NCI-H1694 (cell line): ENCODE measurements around the gene LUZP1.

Experiments used
- DNase-seq: peaks from one replicate; lab custom pipeline; 2025; lab: John Stamatoyannopoulos, UW

LUZP1 gene

DNA sequence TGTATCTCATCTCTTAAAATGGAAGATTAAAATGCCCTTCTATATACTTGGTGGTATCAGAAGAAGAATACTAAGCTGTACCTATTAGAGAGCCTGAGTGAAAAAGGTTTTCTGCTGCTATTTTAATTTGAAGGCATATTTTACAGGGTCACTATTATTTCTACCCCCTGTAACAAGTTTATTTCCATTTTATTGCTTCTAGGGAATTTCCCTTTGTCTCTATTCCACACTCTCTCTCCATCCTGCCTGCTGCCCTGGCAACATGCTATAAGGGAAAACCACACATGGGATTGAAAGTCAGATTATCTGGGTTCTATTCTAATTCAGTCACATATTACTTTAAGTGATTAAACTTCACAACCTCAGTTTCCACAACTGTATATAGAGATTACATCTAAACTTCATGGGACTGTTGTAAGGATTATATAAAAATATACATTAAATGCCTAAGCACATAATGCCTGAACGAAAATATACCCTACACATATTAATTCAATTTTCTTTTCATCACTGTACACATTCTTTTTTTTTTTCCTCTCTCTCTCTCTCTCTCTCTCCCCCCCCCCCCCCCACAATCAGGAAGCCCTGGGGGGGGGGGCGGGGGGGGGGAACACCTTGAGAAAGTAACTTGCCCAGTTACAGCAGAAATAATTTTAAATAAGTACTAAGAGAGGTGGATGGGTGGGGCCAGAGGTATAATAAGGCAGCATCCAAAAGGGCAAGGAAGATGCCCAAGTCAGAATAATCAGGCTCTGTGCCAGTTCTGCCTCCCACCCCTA lies 51.5 kb downstream of the LUZP1 start:
- DNase-seq, result no peak

DNA sequence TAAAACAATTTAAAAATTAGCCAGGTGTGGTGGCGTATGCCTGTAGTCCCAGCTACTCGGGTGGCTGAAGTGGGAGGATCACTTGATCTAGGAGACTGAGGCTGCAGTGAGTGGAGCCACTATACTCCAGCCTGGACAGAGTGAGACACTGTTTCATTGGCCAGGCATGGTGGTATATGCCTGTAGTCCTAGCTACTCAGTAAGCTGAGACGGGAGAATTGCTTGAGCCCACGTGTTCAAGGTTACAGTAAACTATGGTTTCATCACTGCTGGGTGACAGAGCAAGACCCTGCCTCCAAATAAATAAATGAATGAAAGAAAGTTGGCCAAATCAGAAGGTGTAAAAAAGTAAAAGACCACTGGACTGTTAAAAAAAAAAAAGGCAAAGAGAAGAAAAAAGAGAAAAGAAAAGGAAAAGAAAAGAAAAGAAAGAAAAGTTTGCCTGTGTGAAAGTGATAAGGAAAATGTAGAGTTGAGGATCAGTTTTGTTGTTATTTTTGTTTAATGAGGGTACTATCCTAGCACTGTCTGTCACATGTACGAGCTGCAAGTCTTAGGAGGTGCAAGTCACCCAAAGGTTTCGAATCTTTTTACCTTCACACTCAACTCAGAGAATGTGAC lies 52.3 kb downstream of the LUZP1 start:
- no peak for DNase-seq

DNA sequence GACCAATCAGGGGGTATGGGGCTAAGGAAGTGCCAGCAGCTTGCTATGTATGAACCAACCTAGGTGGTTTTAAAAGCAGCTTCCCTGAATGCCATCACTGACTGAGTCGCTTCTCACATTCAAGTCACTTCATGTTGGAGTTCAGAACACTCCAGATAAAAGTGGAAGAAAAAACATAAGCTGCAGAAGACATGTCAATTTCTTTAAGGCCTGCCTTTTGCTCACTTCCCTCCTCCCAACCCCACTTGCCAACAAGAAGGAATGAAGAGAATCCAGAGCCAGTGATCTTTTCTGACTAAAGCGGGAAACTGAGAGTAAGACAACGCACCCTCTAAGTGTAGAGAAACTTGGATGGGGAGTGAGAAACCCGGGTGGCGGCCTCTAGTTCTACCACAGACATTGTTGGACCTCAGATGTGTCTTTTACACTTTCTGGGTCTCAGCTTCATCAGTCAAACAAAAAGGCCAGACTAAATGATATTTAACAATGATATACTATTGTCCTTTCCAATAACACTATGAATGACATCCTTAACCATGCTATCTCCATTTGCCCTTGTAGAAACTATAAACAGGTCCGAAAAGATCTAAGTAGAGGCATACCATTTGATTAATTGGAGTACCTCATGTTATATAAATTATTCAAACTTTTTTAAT lies 54.1 kb downstream of the LUZP1 start:
- DNase-seq, result no peak

DNA sequence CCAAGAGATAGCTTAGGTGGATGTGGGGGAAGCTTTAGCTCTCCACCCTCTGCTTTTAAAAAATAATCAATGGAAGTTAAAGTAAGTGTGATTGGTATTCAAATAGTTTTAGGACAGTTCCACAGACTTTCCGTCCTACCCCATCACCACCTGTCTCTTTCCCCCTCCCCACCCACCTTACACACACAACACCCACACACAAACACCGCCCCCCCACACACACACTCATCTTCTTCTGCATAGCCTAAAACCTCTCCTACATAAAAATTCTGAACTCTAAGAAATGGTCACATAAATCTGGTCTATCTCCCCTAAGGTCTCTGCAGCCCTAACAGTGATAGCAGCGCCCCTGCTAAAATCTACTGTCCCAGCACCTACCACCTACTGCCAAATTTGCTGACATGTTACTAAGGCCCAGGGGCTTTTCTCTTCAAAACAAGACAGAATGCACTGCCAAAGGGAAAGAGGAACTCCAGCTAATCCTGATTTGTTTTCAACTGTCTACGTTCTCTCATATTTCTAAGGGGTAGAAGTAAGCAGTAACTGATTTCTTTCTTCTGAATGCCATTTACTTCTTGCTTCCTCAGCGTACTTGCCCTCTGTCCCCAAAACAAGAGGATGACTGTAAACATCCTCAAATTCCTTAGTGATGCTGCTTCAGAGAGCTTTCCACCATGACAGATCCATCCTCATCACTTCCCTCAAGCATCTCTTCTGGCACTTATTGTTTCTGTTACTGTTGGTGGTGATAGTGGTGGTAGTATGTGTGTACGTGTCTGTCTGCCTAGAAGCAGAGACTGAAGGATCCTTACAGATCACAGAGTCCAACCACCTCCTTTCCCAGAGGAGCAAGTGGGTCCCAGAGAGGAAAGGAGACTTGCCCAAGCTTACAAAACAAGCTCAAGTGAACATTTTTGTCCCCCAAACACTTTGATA lies 56.8 kb downstream of the LUZP1 start:
- no peak for DNase-seq

DNA sequence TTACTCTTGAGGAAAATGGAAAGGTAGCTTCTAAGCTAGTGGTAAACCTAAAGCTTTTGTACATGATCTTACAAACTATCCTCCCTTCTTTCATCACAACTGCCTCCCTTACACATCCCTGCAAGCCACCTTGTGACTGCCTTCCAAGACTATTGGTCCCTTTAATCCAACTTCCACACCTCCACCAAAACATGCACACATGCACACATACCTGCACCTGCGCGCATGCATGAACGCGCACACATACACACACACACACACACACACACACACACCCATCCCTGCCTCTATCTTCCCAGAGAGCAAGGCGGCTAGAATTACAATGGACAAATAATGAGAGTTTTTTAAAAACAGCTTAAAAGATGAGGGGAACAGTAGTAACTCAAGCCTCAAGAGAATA lies 58.3 kb downstream of the LUZP1 start:
- no peak for DNase-seq

DNA sequence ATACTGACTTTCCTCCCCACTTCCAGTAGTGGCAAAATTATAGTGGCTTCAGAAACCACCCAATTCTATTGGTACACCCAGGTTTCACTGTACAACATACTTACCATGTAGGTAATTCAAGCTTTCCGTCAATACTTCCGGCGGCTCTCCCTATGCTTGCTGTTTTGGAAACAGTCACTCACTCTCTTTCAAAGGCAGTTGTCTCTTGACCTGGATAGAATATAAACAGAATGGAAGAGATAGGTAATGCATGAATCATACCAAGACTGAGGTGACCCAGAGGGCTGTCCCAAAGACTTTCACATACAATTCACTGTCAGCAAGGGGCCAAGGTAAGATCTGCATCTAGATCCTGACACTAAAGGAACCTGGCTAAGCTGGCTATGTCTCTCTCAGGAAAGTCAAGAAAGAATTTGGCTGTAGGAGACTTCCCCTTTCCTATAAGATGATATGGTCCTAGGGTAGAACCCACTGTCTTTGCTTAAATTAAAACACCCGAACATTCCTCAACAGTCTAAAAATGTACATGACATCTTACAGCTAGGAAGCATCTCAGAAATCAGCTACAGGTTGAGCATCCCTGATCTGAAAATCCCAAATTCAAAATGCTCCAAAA lies 59.6 kb downstream of the LUZP1 start:
- no peak for DNase-seq

DNA sequence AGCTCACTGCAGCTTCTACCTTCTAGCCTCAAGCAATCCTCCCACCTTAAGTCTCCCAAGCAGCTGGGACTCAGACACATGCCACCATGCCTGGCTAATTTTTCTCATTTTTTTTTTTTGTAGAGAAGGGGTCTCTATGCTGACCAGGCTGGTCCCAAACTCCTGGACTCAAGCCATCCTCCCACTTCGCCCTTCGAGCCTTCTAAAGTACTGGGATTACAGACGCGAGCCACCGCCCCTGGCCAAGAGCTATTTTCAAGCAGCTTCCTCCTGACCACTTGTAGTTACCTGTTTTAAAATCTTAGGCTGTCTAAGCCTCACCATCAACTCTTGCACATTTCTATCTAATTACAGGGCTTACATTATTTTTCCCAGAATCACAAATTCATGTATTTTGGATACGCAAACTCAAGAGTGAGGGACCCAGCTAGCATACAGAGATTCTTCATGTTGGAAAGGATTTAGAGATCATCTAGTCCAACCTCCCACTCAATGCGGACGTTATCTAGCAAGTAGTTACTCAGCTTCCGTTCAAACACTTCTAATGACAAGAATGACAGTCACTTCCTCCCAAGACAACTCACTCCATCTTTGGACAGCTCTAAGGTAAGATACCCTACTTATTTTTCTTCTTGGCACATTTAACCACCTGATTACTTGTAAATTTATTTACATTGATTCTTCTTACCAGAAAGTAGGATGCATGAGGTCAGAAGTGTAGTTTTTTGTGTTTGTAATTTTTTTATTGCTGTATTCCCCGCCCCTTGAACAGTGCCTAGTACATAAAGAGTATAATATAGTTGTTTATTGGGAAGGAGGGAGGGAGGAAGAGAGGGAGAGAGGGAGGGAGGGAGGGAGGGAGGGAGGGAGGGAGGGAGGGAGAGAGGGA lies 65.4 kb downstream of the LUZP1 start:
- no peak for DNase-seq

DNA sequence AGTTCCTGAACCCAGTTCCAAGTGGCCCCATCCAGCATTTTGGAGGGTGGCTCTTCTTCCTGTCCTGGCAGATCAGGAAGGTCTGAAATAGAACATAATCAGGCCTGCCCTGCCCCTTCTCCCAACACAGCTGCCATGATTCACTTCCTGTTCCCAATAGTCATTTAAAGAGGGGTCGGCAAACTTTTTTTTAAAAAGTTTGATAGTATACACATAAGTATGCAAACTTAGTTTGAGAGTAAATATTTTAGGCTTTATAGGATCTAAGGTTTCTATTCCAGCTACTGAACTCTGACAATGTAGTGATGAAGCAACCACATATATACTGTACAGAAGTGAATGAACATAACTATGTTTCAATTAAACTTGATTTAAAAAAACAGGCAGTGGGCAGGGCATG lies 66.4 kb downstream of the LUZP1 start:
- no peak for DNase-seq

DNA sequence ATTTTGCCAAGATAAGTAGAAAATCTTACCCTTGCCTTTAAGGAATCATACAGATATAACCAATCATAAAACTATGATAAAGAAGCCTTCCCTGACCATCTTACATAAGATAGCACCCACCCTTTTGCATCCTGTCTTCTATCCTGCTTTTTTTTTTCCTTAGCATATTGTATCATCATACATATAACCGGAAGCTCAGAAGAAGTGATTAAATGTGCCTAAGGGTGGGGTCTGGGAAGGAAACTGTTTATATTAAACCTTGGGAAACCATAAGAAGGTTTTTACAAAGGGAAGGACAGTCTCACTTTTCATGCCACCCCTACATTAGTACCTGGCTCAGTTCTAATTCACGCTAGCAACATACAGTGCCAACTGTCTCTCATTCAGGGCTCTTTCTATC lies 66.8 kb downstream of the LUZP1 start:
- no peak for DNase-seq

DNA sequence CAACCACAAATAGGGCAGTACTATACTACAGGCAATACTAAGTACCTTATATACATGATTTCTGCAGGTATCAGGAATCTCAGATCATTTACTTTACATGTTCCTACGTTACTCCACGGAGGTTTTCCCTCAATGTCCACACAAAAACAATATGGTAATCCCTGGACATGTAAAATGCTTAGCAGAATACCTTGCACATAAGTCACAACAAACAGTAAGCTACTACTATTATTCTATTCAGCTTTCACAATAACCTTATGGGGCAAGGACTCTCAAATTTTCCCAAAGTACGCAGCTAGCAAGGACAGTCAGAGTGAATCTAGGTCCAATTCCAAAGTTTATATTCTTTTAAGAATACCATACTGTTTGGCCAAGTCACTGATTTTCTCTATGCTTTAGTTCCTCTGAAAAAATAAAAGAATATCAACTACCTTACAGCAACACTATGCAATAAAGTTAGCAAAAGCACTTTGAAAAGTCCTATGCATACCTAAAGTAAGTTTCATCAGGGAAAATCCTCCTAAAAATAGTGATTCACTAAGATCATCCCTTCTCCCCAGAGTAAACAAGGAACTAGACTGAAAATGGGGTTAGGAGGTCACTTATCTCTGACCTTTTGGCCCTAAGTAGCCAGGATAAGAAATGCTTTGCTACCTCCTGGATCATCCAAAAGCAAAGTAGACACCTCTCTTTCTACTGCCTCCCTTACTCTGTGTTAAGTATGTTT lies 67.4 kb downstream of the LUZP1 start:
- DNase-seq, result no peak

DNA sequence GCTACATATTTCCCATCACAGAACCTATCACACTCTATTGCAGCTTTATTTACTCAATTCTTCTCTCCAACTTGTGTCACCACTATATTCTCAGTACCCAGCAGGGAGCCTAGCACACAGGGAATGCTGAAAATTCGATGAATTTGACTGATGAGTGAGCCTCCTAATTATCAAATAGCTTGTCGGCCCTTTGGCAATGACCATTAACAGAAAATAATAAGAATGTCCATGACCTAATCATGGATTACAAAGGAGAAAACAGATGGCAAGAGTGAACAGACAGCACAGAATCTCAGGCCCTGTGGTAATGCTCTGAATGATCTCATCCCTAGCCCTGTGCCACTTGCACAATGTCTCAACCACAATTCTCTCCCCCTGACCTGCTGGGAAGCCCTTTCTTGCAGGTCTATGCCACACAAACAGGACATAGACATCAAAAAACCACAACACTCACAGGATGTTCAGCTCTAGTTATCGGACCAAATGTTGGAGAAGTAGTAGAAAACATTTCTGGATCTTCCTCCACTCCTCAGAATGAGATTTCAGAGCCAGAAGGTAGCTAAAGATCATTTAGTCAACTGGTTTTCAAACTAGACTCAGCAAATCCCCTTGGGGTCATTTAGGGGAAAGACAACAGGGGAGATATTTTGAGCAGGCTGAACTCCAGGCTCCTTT lies 68.4 kb downstream of the LUZP1 start:
- no peak for DNase-seq

DNA sequence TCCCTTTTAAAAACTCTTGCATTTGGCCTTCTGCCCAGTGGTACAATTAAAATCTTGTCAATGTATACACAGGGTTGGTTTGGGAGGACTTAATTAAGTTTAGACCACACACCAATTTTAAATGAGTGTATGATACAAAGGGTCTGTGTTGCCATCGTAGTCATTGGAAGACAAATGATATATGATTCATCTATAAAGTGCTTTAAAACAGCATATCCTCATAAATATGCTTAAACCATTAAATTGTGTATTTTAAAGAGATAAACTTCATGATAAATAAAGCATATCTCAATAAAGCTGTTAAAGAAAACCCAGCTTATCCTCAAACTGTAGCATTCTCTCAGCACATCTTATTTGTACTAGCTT lies 69.5 kb downstream of the LUZP1 start:
- DNase-seq, result no peak

DNA sequence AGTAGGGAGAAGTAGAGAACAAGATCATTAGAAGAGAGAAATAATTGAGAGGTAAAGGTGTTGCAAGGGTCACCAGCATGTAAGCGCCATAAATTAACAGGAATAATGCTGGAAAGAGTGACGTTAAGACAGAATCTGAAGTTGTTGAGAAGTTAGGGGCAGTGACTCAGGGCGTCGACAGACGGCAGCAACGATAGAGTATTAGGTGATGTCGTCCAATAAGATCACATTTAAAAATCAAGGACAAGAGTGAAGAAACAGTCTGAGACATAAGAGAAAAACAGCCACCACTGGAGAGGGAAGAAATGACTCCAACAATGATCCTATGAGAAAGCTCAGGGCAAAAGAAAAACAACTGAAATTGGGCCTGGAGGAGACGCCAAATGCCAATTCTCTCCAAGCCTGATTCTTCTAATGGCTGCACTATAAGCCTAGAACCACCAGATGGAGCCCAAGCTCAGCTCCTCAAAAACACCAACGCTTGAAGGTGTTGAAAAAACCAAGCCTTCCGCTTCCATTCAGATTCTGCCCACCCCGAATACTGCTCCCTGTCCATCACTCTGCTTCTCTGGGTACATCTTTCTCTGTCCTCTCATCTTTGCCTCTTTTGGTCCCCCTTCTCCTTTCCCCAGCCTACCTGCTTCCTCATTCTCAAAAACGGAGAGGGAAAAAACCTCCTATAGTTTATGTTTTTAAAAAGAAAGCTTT lies 70.0 kb downstream of the LUZP1 start:
- peak; percentile 58 for DNase-seq

DNA sequence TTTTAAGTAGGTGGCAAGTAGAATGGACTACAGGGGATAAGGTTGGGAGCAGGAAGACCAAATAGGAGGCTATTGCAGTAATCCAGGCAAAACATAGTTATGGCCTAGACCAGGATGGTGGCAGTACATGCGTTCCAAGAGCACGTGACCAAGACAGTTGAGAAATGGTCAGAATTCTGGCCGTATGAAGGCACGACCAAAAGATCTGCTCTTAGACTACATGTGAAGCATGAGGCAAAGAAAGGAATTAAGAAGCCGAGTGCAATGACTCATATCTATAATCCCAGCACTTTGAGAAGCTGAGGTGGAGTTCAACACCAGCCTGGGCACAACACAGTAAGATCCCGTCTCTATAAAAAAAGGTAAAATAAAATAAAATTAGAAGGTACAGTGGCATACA lies 71.3 kb downstream of the LUZP1 start:
- no peak for DNase-seq

DNA sequence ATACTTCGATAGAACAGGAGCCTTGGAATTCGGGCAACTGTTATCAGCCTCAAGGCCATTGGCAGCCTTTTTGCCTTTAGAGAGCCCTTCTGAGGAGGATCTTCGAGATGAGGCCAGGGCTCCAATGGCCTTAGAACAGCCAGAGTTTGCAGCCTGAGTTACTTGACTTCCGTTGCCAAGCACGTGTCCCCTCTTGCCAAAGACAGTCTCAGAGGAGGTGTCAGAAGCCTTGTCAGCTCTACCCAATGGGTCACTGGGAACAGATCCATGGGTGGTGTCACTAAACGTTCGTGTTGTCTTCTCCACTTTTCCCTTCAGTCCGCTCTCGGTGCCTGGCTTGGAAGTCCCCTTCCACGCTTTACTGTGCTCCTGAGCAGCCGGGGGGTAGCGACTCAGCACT lies 76.2 kb downstream of the LUZP1 start:
- DNase-seq, result no peak

DNA sequence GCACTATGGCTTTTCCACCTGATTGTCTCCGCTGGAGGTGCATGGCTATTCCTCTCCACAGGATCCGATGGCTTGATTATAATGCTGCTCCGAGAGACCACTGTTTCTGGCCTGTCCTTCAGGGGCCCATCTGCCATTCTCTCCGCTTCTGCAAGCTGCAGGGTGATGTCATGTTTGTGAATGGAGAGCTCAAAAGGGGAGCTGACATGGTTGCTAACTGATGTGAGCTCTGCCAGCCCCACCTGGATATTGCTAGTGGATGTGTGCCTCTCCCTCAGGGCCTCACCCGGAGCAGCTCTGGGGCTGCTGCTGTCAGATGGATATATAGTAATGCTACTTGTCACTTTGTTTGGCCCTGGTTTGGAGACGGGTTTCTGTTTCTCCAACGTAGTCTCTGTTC lies 77.1 kb downstream of the LUZP1 start:
- DNase-seq, result no peak

DNA sequence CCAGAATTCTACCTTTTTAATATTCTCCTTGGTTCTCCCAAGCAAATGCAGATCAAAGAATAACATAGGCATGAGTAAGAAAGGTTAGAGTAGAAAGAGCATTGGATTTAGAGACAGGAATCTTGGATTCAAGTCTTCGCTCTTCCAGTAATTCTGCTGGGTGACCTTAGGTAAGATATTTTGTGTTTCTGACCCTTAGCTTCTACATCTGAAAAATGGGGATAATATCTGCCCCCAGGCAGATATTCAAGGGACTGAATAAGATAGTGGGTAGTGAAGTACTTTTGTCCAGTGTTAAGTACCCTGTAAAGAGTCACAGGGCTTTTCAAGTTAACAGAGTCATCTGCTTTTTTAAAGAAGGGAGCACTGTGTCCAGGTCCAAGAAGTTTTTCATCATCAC lies 78.6 kb downstream of the LUZP1 start:
- no peak for DNase-seq

DNA sequence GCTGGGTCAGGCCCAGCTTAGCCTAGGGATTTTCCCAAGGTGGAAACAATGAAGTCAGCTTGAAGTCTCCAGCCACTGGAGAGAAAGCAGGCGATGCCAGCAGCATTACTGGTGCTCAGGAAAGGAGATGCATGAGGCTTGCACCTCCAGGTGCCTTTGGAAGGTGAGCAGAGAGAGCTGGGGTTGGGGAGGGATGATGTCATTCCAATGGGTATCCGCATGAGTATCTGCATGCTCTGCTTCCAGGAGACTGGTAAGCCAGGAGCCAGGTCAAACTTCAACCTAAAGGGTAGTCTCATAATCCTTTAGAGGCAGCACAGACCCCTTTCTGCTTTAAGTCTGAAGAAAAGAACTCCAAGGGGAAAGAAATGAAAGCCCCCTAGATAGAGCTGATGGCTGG lies 80.6 kb downstream of the LUZP1 start:
- DNase-seq, result no peak

DNA sequence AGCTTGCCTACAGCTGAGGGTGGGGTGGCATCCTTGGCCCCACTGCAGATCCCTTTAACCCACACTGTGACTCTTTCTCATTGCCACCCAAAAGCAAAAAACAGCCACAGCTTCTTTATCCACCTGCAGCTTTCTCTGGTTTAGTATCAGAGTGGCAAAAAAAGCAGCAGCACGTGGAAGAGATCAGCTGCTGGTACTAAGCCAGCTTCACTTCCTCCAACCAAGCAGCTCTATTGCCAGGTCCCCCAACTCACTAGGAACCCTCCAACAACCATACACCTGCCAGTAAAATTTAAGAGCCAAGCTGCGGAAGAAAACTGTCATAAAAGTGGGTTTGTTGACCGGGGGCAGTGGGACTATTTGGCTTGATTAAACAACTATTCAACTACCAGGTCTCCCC lies 83.0 kb downstream of the LUZP1 start:
- no peak for DNase-seq
